Activated CD8-positive, alpha-beta T cell treated with anti-CD3 and anti-CD28 coated beads, Interleukin-2, amount 10 ng/mL, durations not matched to agents 7 days and 5 days (primary cell): Measurements from ENCODE around the gene PXDN. TPM values are rescaled to one million over a fixed set of nuclear protein-coding genes. Genes with fewer than 3 reads are reported as not detected.

Experiments
- ATAC-seq: fragments of 150-1000 bp; cut with Tn5 transposase; one replicate; pipeline ENCODE4 v1.10.0; 2021; ENCODE audit warnings: moderate library complexity
- CTCF ChIA-PET: fragments of 350-600 bp; sonication (Branson Sonifier 250); formaldehyde crosslinking; loops from one replicate; lab custom pipeline; 2021; ENCODE audit warnings: antibody characterized with exemption; lab: Charles Lee
- POLR2A ChIA-PET: fragments of 350-600 bp; sonication (Branson Sonifier 250); formaldehyde crosslinking; loops from one replicate; lab custom pipeline; 2021; ENCODE audit warnings: antibody characterized with exemption; lab: Charles Lee
- DNase-seq: peaks from one replicate; pipeline ENCODE4 v3.0.0-alpha.2; 2020
- H3K27ac Mint-ChIP-seq: one replicate; pipeline ENCODE4 v1.8.0; 2021; ENCODE audit warnings: mild to moderate bottlenecking, mixed read lengths
- H3K27me3 Mint-ChIP-seq: one replicate; pipeline ENCODE4 v1.8.0; 2021; ENCODE audit warnings: low read depth, mixed read lengths
- H3K36me3 Mint-ChIP-seq: one replicate; pipeline ENCODE4 v1.8.0; 2021; ENCODE audit warnings: low read depth, mixed read lengths
- H3K4me1 Mint-ChIP-seq: one replicate; pipeline ENCODE4 v1.8.0; 2021; ENCODE audit warnings: low read depth, mixed read lengths
- H3K4me3 Mint-ChIP-seq: one replicate; pipeline ENCODE4 v1.8.0; 2021; ENCODE audit warnings: mild to moderate bottlenecking, mixed read lengths
- H3K9me3 Mint-ChIP-seq: one replicate; pipeline ENCODE4 v1.8.0; 2022; ENCODE audit warnings: mixed read lengths; ENCODE audit not compliant: insufficient read depth
- total RNA-seq, 2 experiments: library from RNA; stranded (reverse); gene quantifications; one replicate each; pipeline ENCODE4 v1.2.3, GENCODE V29; 2021

PXDN gene
- total RNA-seq, 2 experiments from 2014 or later, result 0.26 to 0.92 TPM

DNA sequence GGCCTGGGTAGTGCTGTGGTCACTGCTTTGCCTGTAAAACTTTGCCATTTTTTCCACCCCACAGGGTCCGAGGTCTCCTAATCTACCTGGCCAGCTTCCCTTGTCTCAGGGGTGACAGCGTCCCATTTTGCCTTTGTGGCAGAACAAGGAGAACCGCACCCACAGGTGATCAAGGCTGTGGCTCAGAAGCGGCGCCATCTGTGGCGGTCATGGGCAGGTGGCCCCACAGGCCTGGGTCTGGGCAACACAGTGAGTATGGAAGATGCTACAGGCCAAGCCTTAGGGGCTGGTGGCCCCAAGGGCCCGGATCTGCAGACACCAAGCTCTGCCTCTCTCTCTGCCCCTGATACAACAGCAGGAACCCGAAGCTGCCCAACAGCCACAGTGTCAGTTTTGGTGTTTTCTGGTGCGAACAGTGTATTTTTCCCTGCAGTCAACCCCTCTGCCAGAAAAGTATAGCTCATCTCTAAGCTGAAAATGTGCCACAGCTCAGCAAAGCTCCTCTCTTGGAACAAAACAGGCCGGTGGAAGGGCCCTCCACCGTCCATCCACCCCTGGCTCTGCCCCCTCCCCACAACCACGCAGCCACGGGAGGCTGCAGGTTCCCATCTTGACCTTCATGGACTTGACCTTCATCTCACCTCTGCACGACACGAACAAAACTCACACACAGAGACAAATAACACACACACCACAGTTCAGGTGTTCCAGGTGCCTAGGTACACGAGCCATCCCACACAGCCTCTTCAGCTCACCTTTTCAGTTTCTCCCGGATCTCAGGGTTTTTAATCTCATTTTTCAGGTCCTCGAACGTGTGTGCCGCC, 96.7 kb downstream of the PXDN start:
- Mint-ChIP-seq H3K9me3 (no peaks in the 10 kb centered on the region), H3K36me3 (no peaks in the 10 kb centered on the region), H3K4me1 (no peaks in the 10 kb centered on the region), H3K4me3 (no peak overlapping the region), H3K27me3 (no peaks in the 10 kb centered on the region), H3K27ac (no peak overlapping the region)
- ATAC-seq, result no peak
- DNase-seq, result no peak
- ChIA-PET CTCF (no interaction called here), POLR2A (no interaction called here)

DNA sequence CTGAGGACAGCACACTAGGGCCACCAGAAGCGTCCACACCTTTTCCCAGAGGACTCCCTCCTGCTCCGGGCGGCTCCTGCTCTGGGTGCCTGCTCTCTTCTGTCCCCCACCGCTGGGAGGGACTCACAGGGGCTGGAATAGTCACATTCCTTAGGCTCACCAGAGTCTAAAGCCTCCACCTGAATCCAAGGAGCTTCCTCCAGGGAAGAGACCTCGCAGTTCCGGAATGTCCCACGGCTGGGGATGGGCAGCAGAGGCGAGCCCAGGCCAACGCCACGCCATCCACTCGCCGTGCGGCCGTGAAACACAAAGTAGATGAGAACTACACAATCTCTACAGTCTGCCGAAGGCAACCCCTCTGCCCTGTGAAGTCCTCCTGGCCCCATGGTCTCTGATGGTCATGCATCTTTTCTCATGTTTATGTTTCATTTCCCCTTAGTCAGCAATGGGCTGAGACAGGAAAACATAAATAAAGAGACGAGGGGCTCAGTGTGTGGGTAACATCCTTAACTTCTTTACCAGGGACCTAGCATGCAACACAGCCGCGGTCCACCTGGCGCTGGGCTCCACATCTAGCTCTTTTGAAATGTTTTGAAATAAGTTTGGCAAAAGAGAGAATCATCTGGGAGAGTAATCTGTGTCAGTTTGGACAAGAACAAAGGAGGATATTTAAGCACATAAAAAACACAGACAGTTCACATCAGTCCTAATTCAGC, 98.4 kb downstream of the PXDN start:
- H3K4me3 Mint-ChIP-seq, result no peak overlapping the region
- ChIA-PET POLR2A (no interaction called here), CTCF (no interaction called here)
- DNase-seq, result no peak
- no peaks in the 10 kb centered on the region for H3K27me3 Mint-ChIP-seq
- H3K36me3 Mint-ChIP-seq, result no peaks in the 10 kb centered on the region
- no peak overlapping the region for H3K27ac Mint-ChIP-seq
- ATAC-seq, result no peak
- H3K9me3 Mint-ChIP-seq, result no peaks in the 10 kb centered on the region
- no peaks in the 10 kb centered on the region for H3K4me1 Mint-ChIP-seq

GRCh38 chr2:1644427-1644826, 99.9 kb downstream of the PXDN start:
- ChIA-PET CTCF (no interaction called here), POLR2A (no interaction called here)
- Mint-ChIP-seq H3K27me3 (no peaks in the 10 kb centered on the region), H3K27ac (no peak overlapping the region), H3K4me3 (no peak overlapping the region), H3K9me3 (no peaks in the 10 kb centered on the region), H3K36me3 (no peaks in the 10 kb centered on the region), H3K4me1 (no peaks in the 10 kb centered on the region)
- DNase-seq (no peak), ATAC-seq (no peak)

DNA sequence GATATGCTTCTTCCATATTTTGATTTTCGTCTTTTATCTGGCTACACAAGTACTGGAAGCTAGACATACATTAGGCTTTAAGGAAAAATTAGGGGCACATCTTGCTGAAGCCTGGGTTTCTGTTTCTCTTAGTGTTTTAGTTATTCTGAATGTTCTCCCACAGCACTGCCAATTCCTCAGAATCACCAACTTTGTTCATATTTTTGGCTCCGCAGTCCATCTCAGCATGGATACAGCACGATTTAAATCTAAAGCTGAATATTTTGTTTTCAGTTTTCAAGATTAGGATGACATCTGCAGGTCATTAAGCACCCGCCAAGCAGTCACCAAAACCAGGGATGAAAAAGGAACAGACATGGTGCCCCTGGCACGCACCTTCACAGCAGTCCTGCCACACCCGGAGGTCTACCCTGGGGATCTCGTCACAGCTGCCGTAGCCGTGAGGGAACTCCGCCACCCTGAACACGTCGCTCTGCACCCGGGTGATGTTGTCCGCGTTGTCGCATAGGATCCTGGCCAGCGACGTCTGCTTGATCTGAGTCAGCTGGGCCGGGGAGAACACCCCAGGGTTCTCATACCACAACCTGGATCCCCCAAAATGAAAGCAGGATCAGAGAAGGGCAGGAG, 101.2 kb downstream of the PXDN start:
- H3K9me3 Mint-ChIP-seq, result no peaks in the 10 kb centered on the region
- ATAC-seq (no peak), DNase-seq (no peak)
- H3K4me1 Mint-ChIP-seq, result no peaks in the 10 kb centered on the region
- H3K4me3 Mint-ChIP-seq, result no peak overlapping the region
- no peaks in the 10 kb centered on the region for H3K27me3 Mint-ChIP-seq
- no peaks in the 10 kb centered on the region for H3K36me3 Mint-ChIP-seq
- no peak overlapping the region for H3K27ac Mint-ChIP-seq
- ChIA-PET POLR2A (no interaction called here), CTCF (no interaction called here)

DNA sequence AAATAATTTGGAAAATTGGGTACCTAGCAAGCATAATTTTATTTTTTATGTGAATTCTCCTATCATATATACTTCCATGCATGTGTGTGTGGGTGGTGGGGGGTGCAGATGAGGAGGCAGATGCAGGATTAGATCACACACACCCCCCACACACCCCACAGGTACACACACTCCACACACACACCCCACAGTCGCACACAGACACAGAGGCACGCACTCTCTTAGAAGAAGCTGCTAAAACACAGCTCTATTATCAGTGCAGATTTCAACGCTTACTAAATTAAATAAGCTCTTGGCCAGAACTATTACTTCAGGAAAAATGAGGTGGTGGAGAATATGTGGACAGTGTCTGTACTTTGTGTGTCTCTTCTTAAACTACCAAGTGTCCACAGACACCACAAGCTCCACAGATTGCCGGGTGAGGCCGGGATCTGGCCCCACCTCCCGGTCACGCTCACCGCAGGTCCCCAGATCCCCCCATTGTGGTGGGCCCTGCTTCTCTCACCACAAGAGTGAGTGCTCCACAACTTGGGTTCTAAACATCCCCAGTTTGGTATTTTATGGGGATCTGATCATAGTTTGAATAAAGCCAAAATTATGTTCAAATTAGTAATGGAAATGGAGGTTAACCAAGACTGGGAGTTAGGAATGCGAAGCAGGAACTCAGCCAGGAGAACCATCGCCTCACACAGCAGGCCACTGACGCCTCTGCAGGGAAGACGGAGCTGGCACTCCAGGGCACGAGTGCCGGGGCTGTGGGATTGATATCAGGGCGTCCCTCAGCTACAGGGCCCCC, 102.1 kb downstream of the PXDN start:
- DNase-seq (no peak), ATAC-seq (no peak)
- no peaks in the 10 kb centered on the region for H3K36me3 Mint-ChIP-seq
- ChIA-PET POLR2A (no interaction called here), CTCF (no interaction called here)
- no peaks in the 10 kb centered on the region for H3K4me1 Mint-ChIP-seq
- no peaks in the 10 kb centered on the region for H3K27me3 Mint-ChIP-seq
- H3K9me3 Mint-ChIP-seq, result no peaks in the 10 kb centered on the region
- H3K4me3 Mint-ChIP-seq, result no peak overlapping the region
- H3K27ac Mint-ChIP-seq, result no peak overlapping the region

GRCh38 chr2:1641523-1641922, 102.8 kb downstream of the PXDN start:
- no peaks in the 10 kb centered on the region for H3K9me3 Mint-ChIP-seq
- no peaks in the 10 kb centered on the region for H3K4me1 Mint-ChIP-seq
- no peak for ATAC-seq
- no peak for DNase-seq
- CTCF ChIA-PET, result no interaction called here
- H3K36me3 Mint-ChIP-seq, result no peaks in the 10 kb centered on the region
- POLR2A ChIA-PET, result no interaction called here
- no peaks in the 10 kb centered on the region for H3K27me3 Mint-ChIP-seq
- H3K4me3 Mint-ChIP-seq, result no peak overlapping the region
- no peak overlapping the region for H3K27ac Mint-ChIP-seq

- CTCF ChIA-PET, result no interaction called here
- Mint-ChIP-seq H3K27me3 (no peaks in the 10 kb centered on the region), H3K4me3 (no peak overlapping the region), H3K4me1 (no peaks in the 10 kb centered on the region), H3K27ac (no peak overlapping the region), H3K9me3 (no peaks in the 10 kb centered on the region), H3K36me3 (no peaks in the 10 kb centered on the region)
- POLR2A ChIA-PET, result no interaction called here
- no peak for DNase-seq
- no peak for ATAC-seq
These were observed 103.8 kb downstream of the PXDN start for GRCh38 chr2:1640301-1641135.

DNA sequence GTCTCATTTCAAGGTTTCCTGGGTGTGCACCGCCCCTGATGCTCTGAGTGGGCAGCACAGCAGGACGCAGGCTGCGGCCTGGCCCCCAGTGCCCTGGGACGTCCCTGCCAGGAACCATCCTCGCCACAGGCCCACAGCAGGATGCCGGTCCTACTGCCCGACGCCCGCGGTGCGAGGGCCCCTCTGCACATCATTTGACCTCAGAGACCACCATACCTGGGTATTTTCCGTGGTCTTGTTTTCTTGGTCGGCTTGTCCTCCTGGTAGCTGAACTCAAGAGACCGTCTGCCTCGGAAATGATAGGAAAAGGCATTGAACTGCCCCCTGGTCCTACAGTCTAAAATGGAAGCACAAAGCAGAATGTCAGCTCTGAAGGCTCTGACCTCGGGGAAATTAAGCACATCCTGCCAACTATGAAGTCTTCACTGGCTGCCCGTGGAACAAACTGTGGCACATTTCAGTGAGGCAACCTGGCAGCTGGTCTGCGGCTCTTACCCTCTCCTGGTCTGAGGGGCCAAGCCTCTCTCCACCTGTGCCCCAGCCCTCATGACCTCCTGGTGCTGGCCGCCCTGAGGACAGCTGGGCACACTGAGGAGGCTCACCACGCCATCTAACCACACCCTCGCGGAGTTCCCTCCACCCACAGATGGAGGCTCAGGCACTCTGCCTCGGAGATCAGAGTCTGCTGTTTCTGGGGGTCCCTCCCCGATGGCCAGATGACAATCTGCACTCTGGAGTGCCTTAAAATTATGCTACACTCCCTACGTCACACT, 105.0 kb downstream of the PXDN start:
- DNase-seq, result no peak
- ChIA-PET POLR2A (no interaction called here), CTCF (no interaction called here)
- no peaks in the 10 kb centered on the region for H3K4me1 Mint-ChIP-seq
- no peak for ATAC-seq
- no peak overlapping the region for H3K4me3 Mint-ChIP-seq
- no peaks in the 10 kb centered on the region for H3K36me3 Mint-ChIP-seq
- H3K27ac Mint-ChIP-seq, result no peak overlapping the region
- no peaks in the 10 kb centered on the region for H3K27me3 Mint-ChIP-seq
- H3K9me3 Mint-ChIP-seq, result no peaks in the 10 kb centered on the region

- Mint-ChIP-seq H3K9me3 (no peaks in the 10 kb centered on the region), H3K36me3 (no peaks in the 10 kb centered on the region), H3K4me1 (no peaks in the 10 kb centered on the region), H3K27me3 (no peaks in the 10 kb centered on the region), H3K27ac (no peak overlapping the region), H3K4me3 (no peak overlapping the region)
- DNase-seq (no peak), ATAC-seq (no peak)
- ChIA-PET CTCF (no interaction called here), POLR2A (no interaction called here)
These were observed 105.9 kb downstream of the PXDN start for GRCh38 chr2:1638281-1638860.

- H3K4me1 Mint-ChIP-seq, result no peaks in the 10 kb centered on the region
- no peaks in the 10 kb centered on the region for H3K27me3 Mint-ChIP-seq
- ATAC-seq, result no peak
- DNase-seq, result no peak
- no peaks in the 10 kb centered on the region for H3K9me3 Mint-ChIP-seq
- no peak overlapping the region for H3K27ac Mint-ChIP-seq
- H3K36me3 Mint-ChIP-seq, result no peaks in the 10 kb centered on the region
- POLR2A ChIA-PET, result no interaction called here
- CTCF ChIA-PET, result no interaction called here
- no peak overlapping the region for H3K4me3 Mint-ChIP-seq
These were observed 107.4 kb downstream of the PXDN start for GRCh38 chr2:1636791-1637415.
